Brain microvascular endothelial cell (primary cell): ENCODE measurements around the gene CLDN22.

Source experiments
- DNase-seq: peaks from one replicate; pipeline ENCODE4 v3.0.0-alpha.2; 2020
- H3K27ac ChIP-seq: fragments of 250-450 bp; sonication (Bioruptor Pico); 2 replicates; pipeline ENCODE4 v1.5.1; 2020; ENCODE audit warnings: mild to moderate bottlenecking, moderate library complexity
- H3K27me3 ChIP-seq: fragments of 250-450 bp; sonication (Bioruptor Pico); replicated peaks from 2 replicates; pipeline ENCODE4 v1.5.1; 2020; ENCODE audit warnings: mild to moderate bottlenecking
- H3K36me3 ChIP-seq: fragments of 250-450 bp; sonication (Bioruptor Pico); replicated peaks from 2 replicates; pipeline ENCODE4 v1.5.1; 2020; ENCODE audit warnings: mild to moderate bottlenecking
- H3K4me3 ChIP-seq: 2 replicates; pipeline ENCODE4 v1.5.1; 2011; ENCODE audit warnings: low read depth, mild to moderate bottlenecking, control low read depth, low read length, moderate library complexity
- CTCF ChIP-seq: IDR thresholded peaks from 2 replicates; pipeline ENCODE4 v1.5.1; 2011; ENCODE audit warnings: low read depth, mild to moderate bottlenecking, moderate library complexity, low read length, control low read depth, inconsistent platforms; ENCODE audit errors: missing control alignments
- in situ Hi-C: cut with HindIII; loops from 2 replicates; pipeline ENCODE4 v1.10.0; 2017; ENCODE audit warnings: low sequenced_read_pairs, low pct_ligation_motif_present

The CLDN22 gene

GRCh38 chr4:183318656-183319055 is 1.4 kb downstream of the CLDN22 start:
- no peak overlapping the region for H3K4me3 ChIP-seq
- DNase-seq: no peak
- no peak overlapping the region for H3K27ac ChIP-seq
- H3K36me3 ChIP-seq: peaks cover 12% of the 10 kb centered on the region
- no peaks in the 10 kb centered on the region for H3K27me3 ChIP-seq
- in situ Hi-C loops: no loop called here
- TF ChIP-seq CTCF: no peak

- TF ChIP-seq CTCF: no peak
- DNase-seq: no peak
Observed at GRCh38 chr4:183314806-183315205, 5.3 kb downstream of the CLDN22 start.

GRCh38 chr4:183314336-183314735 is 5.7 kb downstream of the CLDN22 start:
- Histone ChIP-seq H3K27me3 (no peaks in the 10 kb centered on the region), H3K36me3 (peaks cover 19% of the 10 kb centered on the region), H3K4me3 (no peak overlapping the region), H3K27ac (no peak overlapping the region)
- TF ChIP-seq CTCF: no peak
- in situ Hi-C loops: no loop called here
- DNase-seq: no peak

More at GRCh38 chr4:183314806-183315205, 5.3 kb downstream of the CLDN22 start:
- no peak overlapping the region for H3K4me3 ChIP-seq
- peaks cover 19% of the 10 kb centered on the region for H3K36me3 ChIP-seq
- H3K27me3 ChIP-seq: no peaks in the 10 kb centered on the region
- in situ Hi-C loops: no loop called here
- no peak overlapping the region for H3K27ac ChIP-seq

- no peak for TF ChIP-seq CTCF
- in situ Hi-C loops: no loop called here
Observed at GRCh38 chr4:183312841-183313240, 7.2 kb downstream of the CLDN22 start.

GRCh38 chr4:183306811-183307210 is 13.3 kb downstream of the CLDN22 start:
- no peak for DNase-seq
- H3K4me3 ChIP-seq: no peak overlapping the region
- no peak for TF ChIP-seq CTCF
- H3K27ac ChIP-seq: no peak overlapping the region
- in situ Hi-C loops: no loop called here
- no peaks in the 10 kb centered on the region for H3K36me3 ChIP-seq
- H3K27me3 ChIP-seq: no peaks in the 10 kb centered on the region

More at GRCh38 chr4:183312841-183313240, 7.2 kb downstream of the CLDN22 start:
- Histone ChIP-seq H3K27ac (no peak overlapping the region), H3K36me3 (peaks cover 19% of the 10 kb centered on the region), H3K27me3 (no peaks in the 10 kb centered on the region), H3K4me3 (no peak overlapping the region)
- DNase-seq: no peak

- in situ Hi-C loops: no loop called here
- no peak for TF ChIP-seq CTCF
- no peak overlapping the region for H3K4me3 ChIP-seq
- no peaks in the 10 kb centered on the region for H3K27me3 ChIP-seq
- H3K27ac ChIP-seq: no peak overlapping the region
- no peak for DNase-seq
- no peaks in the 10 kb centered on the region for H3K36me3 ChIP-seq
Observed at GRCh38 chr4:183304538-183304937, 15.5 kb downstream of the CLDN22 start.
